PC-3 (cell line): ENCODE results near the gene TSPAN9.

Source experiments
- CTCF ChIP-seq: fragments of 300-600 bp; sonication (generic); conservative IDR thresholded peaks from 2 replicates; pipeline ENCODE4 v1.5.1; 2017; ENCODE audit warnings: antibody characterized with exemption, low read depth, mild to moderate bottlenecking, low read length
- EZH2 ChIP-seq: fragments of 300-600 bp; sonication (generic); IDR thresholded peaks from one replicate; pipeline ENCODE4 v1.6.1; 2017; ENCODE audit warnings: antibody characterized with exemption, mild to moderate bottlenecking, low read length; ENCODE audit not compliant: unreplicated experiment
- EZH2phosphoT487 ChIP-seq: fragments of 300-600 bp; sonication (generic); IDR thresholded peaks from 2 replicates; pipeline ENCODE4 v1.6.1; 2018; ENCODE audit warnings: mild to moderate bottlenecking, antibody characterized with exemption, low read length, borderline replicate concordance

GRCh38 chr12:3101309-3102024 is 24.3 kb downstream of the TSPAN9 start:
- TF ChIP-seq CTCF (no peak), EZH2 (no peak), EZH2phosphoT487 (no peak)
